Stomach smooth muscle (tissue), 2 donors: ENCODE measurements around the gene PATL2.
"Not testable (repeated sequence)": the region's sequence is repeated elsewhere in the genome, so short reads cannot be mapped to it uniquely, and the experiment has no call there.

Experiments used
- H3K27ac ChIP-seq: one replicate; pipeline ENCODE4 v1.7.0; 2013; ENCODE audit warnings: mild to moderate bottlenecking, low read length, inconsistent platforms
- H3K27me3 ChIP-seq, 2 donors: one replicate each; pipeline ENCODE4 v1.7.0; 2013; ENCODE audit warnings: low read length in 2 of 2; ENCODE audit not compliant: insufficient read depth in 2 of 2, control insufficient read depth in 1 of 2
- H3K36me3 ChIP-seq, 2 donors: one replicate each; pipeline ENCODE4 v1.7.0; 2013; ENCODE audit warnings: low read length in 2 of 2; ENCODE audit not compliant: control insufficient read depth in 2 of 2, insufficient read depth in 2 of 2
- H3K4me1 ChIP-seq: one replicate; pipeline ENCODE4 v1.7.0; 2013; ENCODE audit warnings: low read length; ENCODE audit not compliant: control insufficient read depth, insufficient read depth
- H3K4me3 ChIP-seq, 2 donors: one replicate each; pipeline ENCODE4 v1.7.0; 2013; ENCODE audit warnings: low read length in 2 of 2
- H3K9ac ChIP-seq, 2 donors: one replicate each; pipeline ENCODE4 v1.7.0; 2013; ENCODE audit warnings: low read length in 2 of 2, mild to moderate bottlenecking in 1 of 2
- H3K9me3 ChIP-seq, 2 donors: one replicate each; pipeline ENCODE4 v1.7.0; 2013; ENCODE audit warnings: low read length in 2 of 2; ENCODE audit not compliant: control insufficient read depth in 2 of 2
- donor health status: healthy.
- donor health status: Pancreatic carcinoma.

PATL2 gene

GRCh38 chr15:44728576-44729407, 17.7 kb upstream of the PATL2 start:
- Histone ChIP-seq H3K9ac (peak overlapping the region; percentile 87 to 98), H3K27me3 (no peaks in the 10 kb centered on the region), H3K36me3 (peaks cover 7 to 9% of the 10 kb centered on the region in 2 donors), H3K4me3 (peak overlapping the region; percentile 77 to 99), H3K4me1 (peaks cover 12% of the 10 kb centered on the region), H3K27ac (peak overlapping the region; percentile 98), H3K9me3 (no peaks in the 10 kb centered on the region)

GRCh38 chr15:44728232-44728575, 17.1 kb upstream of the PATL2 start:
- H3K27ac ChIP-seq, result peak overlapping the region; percentile 98
- H3K9ac ChIP-seq, result peak overlapping the region; percentile 87 to 98
- peaks cover 12% of the 10 kb centered on the region for H3K4me1 ChIP-seq

GRCh38 chr15:44727485-44728231, 16.5 kb upstream of the PATL2 start:
- H3K27me3 ChIP-seq, result no peaks in the 10 kb centered on the region
- H3K27ac ChIP-seq, result peak overlapping the region; percentile 98
- H3K9ac ChIP-seq, result peak overlapping the region in 1 of 2 donors; percentile 35
- no peaks in the 10 kb centered on the region for H3K9me3 ChIP-seq
- H3K4me1 ChIP-seq, result peaks cover 12% of the 10 kb centered on the region
- peaks cover 7 to 9% of the 10 kb centered on the region in 2 donors for H3K36me3 ChIP-seq
- no peak overlapping the region for H3K4me3 ChIP-seq

More at GRCh38 chr15:44728232-44728575, 17.1 kb upstream of the PATL2 start:
- not testable (repeated sequence) for H3K9me3 ChIP-seq, H3K36me3 ChIP-seq, H3K27me3 ChIP-seq
- peak overlapping the region in 1 of 2 donors; percentile 99 for H3K4me3 ChIP-seq

- Histone ChIP-seq H3K36me3 (peaks cover 6 to 7% of the 10 kb centered on the region in 2 donors), H3K4me3 (no peak overlapping the region), H3K27me3 (no peaks in the 10 kb centered on the region), H3K9me3 (no peaks in the 10 kb centered on the region), H3K4me1 (peaks cover 12% of the 10 kb centered on the region), H3K27ac (peak overlapping the region; percentile 98), H3K9ac (peak overlapping the region in 1 of 2 donors; percentile 45)
These were observed 15.7 kb upstream of the PATL2 start for GRCh38 chr15:44726568-44727484.

GRCh38 chr15:44726136-44726535, 15.0 kb upstream of the PATL2 start:
- H3K36me3 ChIP-seq, result no peaks in the 10 kb centered on the region
- no peak overlapping the region for H3K27ac ChIP-seq
- no peak overlapping the region for H3K4me3 ChIP-seq
- no peaks in the 10 kb centered on the region for H3K27me3 ChIP-seq
- H3K9ac ChIP-seq, result peak overlapping the region in 1 of 2 donors; percentile 45
- no peaks in the 10 kb centered on the region for H3K9me3 ChIP-seq
- peaks cover 12% of the 10 kb centered on the region for H3K4me1 ChIP-seq

- Histone ChIP-seq H3K9ac (no peak overlapping the region), H3K36me3 (peaks cover 14 to 18% of the 10 kb centered on the region in 2 donors), H3K27ac (no peak overlapping the region), H3K4me3 (no peak overlapping the region), H3K4me1 (no peaks in the 10 kb centered on the region), H3K9me3 (no peaks in the 10 kb centered on the region), H3K27me3 (no peaks in the 10 kb centered on the region)
These were observed 10.9 kb upstream of the PATL2 start for GRCh38 chr15:44722011-44722410.

- H3K9me3 ChIP-seq, result no peaks in the 10 kb centered on the region
- no peak overlapping the region for H3K27ac ChIP-seq
- no peak overlapping the region for H3K4me3 ChIP-seq
- no peaks in the 10 kb centered on the region for H3K27me3 ChIP-seq
- no peak overlapping the region for H3K9ac ChIP-seq
- H3K4me1 ChIP-seq, result no peaks in the 10 kb centered on the region
- H3K36me3 ChIP-seq, result peaks cover 25 to 32% of the 10 kb centered on the region in 2 donors
These were observed 9.5 kb upstream of the PATL2 start for GRCh38 chr15:44720460-44721176.

- not testable (repeated sequence) for H3K4me3 ChIP-seq, H3K9ac ChIP-seq, H3K9me3 ChIP-seq, H3K27me3 ChIP-seq, H3K27ac ChIP-seq, H3K4me1 ChIP-seq
- H3K36me3 ChIP-seq, result peaks cover 25 to 36% of the 10 kb centered on the region in 2 donors
These were observed 8.9 kb upstream of the PATL2 start for GRCh38 chr15:44720000-44720435.

- Histone ChIP-seq H3K9ac (peak overlapping the region in 1 of 2 donors; percentile 36), H3K27me3 (no peaks in the 10 kb centered on the region), H3K4me3 (no peak overlapping the region), H3K9me3 (no peaks in the 10 kb centered on the region), H3K27ac (no peak overlapping the region), H3K36me3 (peaks cover 25 to 36% of the 10 kb centered on the region in 2 donors), H3K4me1 (no peaks in the 10 kb centered on the region)
These were observed 8.3 kb upstream of the PATL2 start for GRCh38 chr15:44719293-44719999.
